Keratinocyte (primary cell): Measurements from ENCODE around the gene TCFL5. TPM values are rescaled to one million over a fixed set of nuclear protein-coding genes. Genes with fewer than 3 reads are reported as not detected.

Experiments
- DNase-seq: peaks from one replicate; pipeline ENCODE4 v3.0.0-alpha.2; 2011; ENCODE audit warnings: low read depth, missing footprints, low spot score
- FAIRE-seq: peaks from 2 replicates; lab custom pipeline; 2011; peaks lifted over from hg19 to GRCh38; lab: Jason Lieb, UNC
- H2AFZ ChIP-seq: 2 replicates; pipeline ENCODE4 v1.6.0; 2012; ENCODE audit warnings: low read length, control low read depth, inconsistent platforms; ENCODE audit not compliant: control insufficient read depth
- H3K27ac ChIP-seq: 2 replicates; pipeline ENCODE4 v1.5.1; 2011; ENCODE audit warnings: low read length; ENCODE audit not compliant: control insufficient read depth, insufficient read depth
- H3K27me3 ChIP-seq: 3 replicates; pipeline ENCODE4 v1.6.0; 2011; ENCODE audit warnings: low read length; ENCODE audit not compliant: control insufficient read depth, insufficient read depth; ENCODE audit errors: extremely low read depth
- H3K36me3 ChIP-seq, 2 experiments: 2 replicates in 1 of 2; 3 replicates in 1 of 2; pipeline ENCODE4 v1.5.1; 2011; ENCODE audit warnings: low read length in 2 of 2, mild to moderate bottlenecking in 1 of 2; ENCODE audit not compliant: control insufficient read depth in 2 of 2, insufficient read depth in 2 of 2; ENCODE audit errors: extremely low read depth in 1 of 2
- H3K4me1 ChIP-seq: 3 replicates; pipeline ENCODE4 v1.5.1; 2011; ENCODE audit warnings: low read length; ENCODE audit not compliant: control insufficient read depth, insufficient read depth; ENCODE audit errors: extremely low read depth
- H3K4me2 ChIP-seq: 3 replicates; pipeline ENCODE4 v1.6.0; 2011; ENCODE audit warnings: low read depth, low read length; ENCODE audit not compliant: control insufficient read depth, insufficient read depth; ENCODE audit errors: extremely low read depth
- H3K4me3 ChIP-seq, 3 experiments: fragments of 200-600 bp in 1 of 3; sonication (generic) in 1 of 3; 2 replicates in 2 of 3; 3 replicates in 1 of 3; pipeline ENCODE4 v1.5.1; 2011 to 2016; ENCODE audit warnings: low read length in 3 of 3, mild to moderate bottlenecking in 3 of 3, control low read depth in 2 of 3, inconsistent platforms in 1 of 3, low read depth in 1 of 3, mixed read lengths in 1 of 3, mixed run types in 1 of 3, moderate library complexity in 1 of 3; ENCODE audit not compliant: control insufficient read depth in 2 of 3, insufficient read depth in 2 of 3; ENCODE audit errors: extremely low read depth in 1 of 3
- H3K79me2 ChIP-seq: 2 replicates; pipeline ENCODE4 v1.6.0; 2012; ENCODE audit warnings: low read length; ENCODE audit not compliant: control insufficient read depth, insufficient read depth
- H3K9ac ChIP-seq: 3 replicates; pipeline ENCODE4 v1.6.0; 2011; ENCODE audit warnings: low read length; ENCODE audit not compliant: control insufficient read depth, insufficient read depth; ENCODE audit errors: extremely low read depth
- H3K9me1 ChIP-seq: 3 replicates; pipeline ENCODE4 v1.6.0; 2011; ENCODE audit warnings: low read length; ENCODE audit not compliant: control insufficient read depth, insufficient read depth; ENCODE audit errors: extremely low read depth
- H3K9me3 ChIP-seq: 2 replicates; pipeline ENCODE4 v1.5.1; 2012; ENCODE audit warnings: low read depth, low read length; ENCODE audit not compliant: control insufficient read depth
- H4K20me1 ChIP-seq: 3 replicates; pipeline ENCODE4 v1.6.0; 2011; ENCODE audit warnings: low read length; ENCODE audit not compliant: control insufficient read depth, insufficient read depth; ENCODE audit errors: extremely low read depth
- CTCF ChIP-seq, 3 experiments: IDR thresholded peaks in 1 of 3; conservative IDR thresholded peaks in 1 of 3; optimal IDR thresholded peaks in 1 of 3; 2 replicates in 2 of 3; 3 replicates in 1 of 3; pipeline versions ENCODE3 to v1.5.1; 2011; ENCODE audit warnings: low read length in 3 of 3, mild to moderate bottlenecking in 3 of 3, moderate library complexity in 2 of 3, control low read depth in 1 of 3, inconsistent platforms in 1 of 3; ENCODE audit not compliant: insufficient read depth in 2 of 3; ENCODE audit errors: extremely low read depth in 1 of 3
- EZH2 ChIP-seq: IDR thresholded peaks from one replicate; pipeline ENCODE4 v1.6.1; 2012; ENCODE audit warnings: inconsistent platforms, mild to moderate bottlenecking, low read length, moderate library complexity
- dilution Hi-C: fragments of 300-500 bp; cut with MboI; formaldehyde crosslinking; loops from one replicate; pipeline ENCODE4 v1.7.0; 2020; ENCODE audit warnings: low sequenced_read_pairs; ENCODE audit not compliant: extremely low pct_ligation_motif_present
- polyA plus RNA-seq, 5 experiments: library from polyadenylated mRNA; depleted of rRNA in 3 of 5; stranded (reverse) in 3 of 5; stranded (forward) in 1 of 5; unstranded in 1 of 5; fragments of >200 nt; gene quantifications; 1 replicate in 1 of 5; 2 replicates in 3 of 5; 3 replicates in 1 of 5; pipeline versions ENCODE4 v1.2.1 to v1.2.3, GENCODE V29; 2011 to 2012; ENCODE audit warnings: missing spikeins in 2 of 5, low read depth in 1 of 5, low replicate concordance in 1 of 5

The TCFL5 gene
- polyA plus RNA-seq, 1 donor (not counting 4 experiments of a cell fraction or from before 2014, with no cell fraction given): 14.6 TPM

- no peak overlapping the region for H3K4me3 ChIP-seq
- H3K27ac ChIP-seq: no peak overlapping the region
- H3K9me1 ChIP-seq: no peaks in the 10 kb centered on the region
- H4K20me1 ChIP-seq: peaks cover 7% of the 10 kb centered on the region
- H3K9me3 ChIP-seq: no peaks in the 10 kb centered on the region
- H3K27me3 ChIP-seq: no peaks in the 10 kb centered on the region
- H3K79me2 ChIP-seq: peaks cover 29% of the 10 kb centered on the region
- FAIRE-seq (no peak), DNase-seq (no peak)
- no peak overlapping the region for H2AFZ ChIP-seq
- dilution Hi-C loops: no loop called here
- no peak overlapping the region for H3K9ac ChIP-seq
- peaks cover 11 to 33% of the 10 kb centered on the region in 2 experiments for H3K36me3 ChIP-seq
- peaks cover 12% of the 10 kb centered on the region for H3K4me1 ChIP-seq
- no peak overlapping the region for H3K4me2 ChIP-seq
- no peak for TF ChIP-seq EZH2
- TF ChIP-seq CTCF (optimal IDR thresholded peaks at IDR 0.05 in 1 of 3, IDR thresholded peaks at IDR 0.05 in 1 of 3, conservative IDR thresholded peaks at IDR 0.05 in 1 of 3; ENCODE audit: extremely low read depth in 1 of 3, insufficient read depth in 2 of 3, low read length in 3 of 3): no peak
These were observed 51.8 kb downstream of the TCFL5 start for GRCh38 chr20:62809530-62810428.

GRCh38 chr20:62808211-62808865 is 53.3 kb downstream of the TCFL5 start:
- FAIRE-seq (no peak), DNase-seq (no peak)
- H3K9me1 ChIP-seq: no peaks in the 10 kb centered on the region
- H3K27me3 ChIP-seq: no peaks in the 10 kb centered on the region
- peaks cover 2% of the 10 kb centered on the region for H4K20me1 ChIP-seq
- no peaks in the 10 kb centered on the region for H3K9me3 ChIP-seq
- peaks cover 29% of the 10 kb centered on the region for H3K79me2 ChIP-seq
- H3K4me3 ChIP-seq: no peak overlapping the region
- H3K4me2 ChIP-seq: no peak overlapping the region
- H2AFZ ChIP-seq: no peak overlapping the region
- H3K9ac ChIP-seq: no peak overlapping the region
- H3K4me1 ChIP-seq: peaks cover 12% of the 10 kb centered on the region
- dilution Hi-C loops: no loop called here
- H3K36me3 ChIP-seq: peaks cover 11 to 31% of the 10 kb centered on the region in 2 experiments
- TF ChIP-seq CTCF (optimal IDR thresholded peaks at IDR 0.05 in 1 of 3, IDR thresholded peaks at IDR 0.05 in 1 of 3, conservative IDR thresholded peaks at IDR 0.05 in 1 of 3; ENCODE audit: extremely low read depth in 1 of 3, insufficient read depth in 2 of 3, low read length in 3 of 3) (peak; percentile 75 to 90 (median 85)), EZH2 (no peak)
- no peak overlapping the region for H3K27ac ChIP-seq
